Activated T-cell treated with anti-CD3 and anti-CD28 coated beads for 24 hours (primary cell): ENCODE results near the gene PRSS50.

Source experiments
- DNase-seq: peaks from one replicate; pipeline ENCODE4 v3.0.0-alpha.2; 2020; ENCODE audit warnings: low read depth

The PRSS50 gene

GRCh38 chr3:46670000-46670890, 47.4 kb downstream of the PRSS50 start:
- no peak for DNase-seq

- DNase-seq, result no peak
Measured at GRCh38 chr3:46669191-46669999, 48.3 kb downstream of the PRSS50 start.

GRCh38 chr3:46668591-46668990, 49.1 kb downstream of the PRSS50 start:
- DNase-seq, result no peak

- DNase-seq, result no peak
Measured at GRCh38 chr3:46668116-46668515, 49.6 kb downstream of the PRSS50 start.

DNA sequence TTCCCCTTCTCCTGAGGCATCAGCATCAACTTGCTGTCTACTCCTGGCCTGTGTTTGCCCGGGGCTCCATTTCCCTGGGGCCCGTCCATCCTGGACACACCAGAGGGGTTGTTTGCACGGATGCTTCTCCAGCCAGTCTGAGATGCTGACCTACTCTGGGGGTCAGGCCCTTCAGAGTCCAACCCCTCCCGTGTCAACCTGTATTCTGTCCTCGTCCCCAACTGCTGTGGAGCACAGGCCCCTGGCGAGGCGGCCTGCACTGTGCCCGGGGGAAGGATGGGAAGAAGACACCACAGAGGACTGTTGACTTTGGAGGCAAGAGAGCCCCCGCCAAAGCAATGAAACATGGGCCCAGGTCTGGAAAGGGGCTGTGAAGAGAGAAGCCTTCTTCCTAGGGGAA, 50.0 kb downstream of the PRSS50 start:
- no peak for DNase-seq

- no peak for DNase-seq
Measured at GRCh38 chr3:46667061-46667621, 50.5 kb downstream of the PRSS50 start.

GRCh38 chr3:46666453-46666845, 51.2 kb downstream of the PRSS50 start:
- no peak for DNase-seq

DNA sequence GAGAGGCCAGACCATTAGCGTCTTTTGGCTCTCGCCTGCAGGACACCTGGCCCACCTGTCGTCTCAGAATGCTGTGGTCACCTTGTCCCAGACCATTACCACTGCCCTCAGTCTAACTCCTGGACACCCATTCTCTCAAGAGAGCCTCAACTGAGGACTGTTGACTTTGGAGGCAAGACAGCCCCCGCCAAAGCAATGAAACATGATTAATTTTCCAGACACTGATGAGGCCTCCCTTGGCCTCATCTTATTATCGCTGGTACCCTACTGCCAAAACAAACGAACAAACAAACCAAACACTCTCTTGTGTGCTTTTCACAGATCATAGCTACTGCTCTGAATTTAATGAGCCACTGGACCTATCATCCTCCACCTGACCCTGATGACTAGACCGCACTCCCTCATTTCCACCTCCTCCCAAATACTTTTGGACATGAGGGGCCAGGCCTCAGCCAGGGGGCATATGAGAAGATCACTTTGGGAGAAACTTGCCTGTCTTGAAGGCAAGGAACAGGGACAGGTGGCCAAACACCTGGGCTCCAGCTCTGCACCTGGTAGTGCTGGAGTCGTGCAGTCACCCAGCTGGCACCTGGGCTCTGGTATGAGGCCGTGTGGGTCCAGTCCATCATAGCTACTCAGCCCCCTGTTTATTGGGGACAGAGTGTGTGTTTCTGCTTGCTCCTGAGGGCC, 51.8 kb downstream of the PRSS50 start:
- no peak for DNase-seq

- no peak for DNase-seq
Measured at GRCh38 chr3:46664971-46665762, 52.5 kb downstream of the PRSS50 start.

DNA sequence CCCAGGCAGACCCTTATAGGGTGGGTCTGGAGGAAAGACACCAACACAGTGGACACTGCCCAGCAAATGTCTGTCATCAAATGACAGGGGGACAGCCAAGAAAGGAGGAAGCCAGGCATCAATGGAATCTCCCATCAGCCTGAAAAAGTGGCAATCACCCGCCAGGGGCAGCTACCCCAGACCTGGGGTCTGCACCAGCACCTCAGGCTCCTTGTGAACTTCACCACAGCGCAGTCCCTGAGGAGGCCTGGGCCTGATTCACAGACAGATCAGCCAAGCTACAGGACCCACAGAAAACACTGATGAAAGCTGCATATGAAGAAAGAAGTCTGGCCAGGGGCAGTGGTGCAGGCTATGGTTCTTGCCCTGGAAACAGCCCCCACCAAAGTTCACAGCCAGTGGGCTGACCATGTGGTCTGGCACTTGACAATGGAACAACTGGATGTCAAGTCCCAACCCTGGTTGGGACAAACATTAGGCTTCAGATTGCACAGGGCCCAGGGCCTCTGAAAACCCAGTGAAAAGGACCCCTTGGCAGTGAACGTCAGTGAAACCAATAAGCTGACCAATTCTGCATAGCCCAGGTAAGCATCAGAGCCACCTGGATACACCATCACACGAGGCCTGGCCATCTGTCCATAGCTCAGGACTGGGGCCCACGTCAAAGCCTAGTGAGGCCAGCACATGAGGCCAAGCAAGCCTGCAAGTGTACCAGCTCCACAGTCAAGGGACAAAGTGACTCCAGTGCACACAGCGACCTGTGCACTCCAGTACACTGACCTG, 53.3 kb downstream of the PRSS50 start:
- no peak for DNase-seq

DNA sequence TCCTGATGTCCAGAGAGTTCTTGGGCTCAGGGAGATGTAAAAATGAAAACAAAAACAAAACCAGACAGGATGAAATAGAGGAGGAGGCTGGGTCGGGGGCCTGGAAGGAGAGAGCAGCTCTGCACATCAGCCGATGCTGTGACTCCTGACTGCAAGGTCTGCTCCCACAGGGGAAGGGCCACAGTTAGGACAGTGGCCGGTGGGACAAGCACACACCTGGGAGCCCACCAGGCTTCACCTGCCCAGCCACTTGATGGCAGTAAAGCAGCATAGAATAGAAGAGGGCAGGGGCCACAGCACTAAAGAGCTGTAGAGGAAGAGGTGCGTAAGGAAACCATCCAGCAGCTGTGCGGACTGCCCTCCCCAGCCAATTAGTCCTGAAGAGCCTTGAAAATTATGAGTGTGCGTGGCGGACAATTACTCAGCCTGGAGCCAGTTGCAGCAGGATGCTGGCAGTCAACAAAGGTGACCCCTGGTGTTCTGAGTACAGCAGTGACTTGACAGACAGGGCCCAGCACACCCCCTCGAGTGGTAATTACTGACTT, 54.0 kb downstream of the PRSS50 start:
- DNase-seq, result no peak

DNA sequence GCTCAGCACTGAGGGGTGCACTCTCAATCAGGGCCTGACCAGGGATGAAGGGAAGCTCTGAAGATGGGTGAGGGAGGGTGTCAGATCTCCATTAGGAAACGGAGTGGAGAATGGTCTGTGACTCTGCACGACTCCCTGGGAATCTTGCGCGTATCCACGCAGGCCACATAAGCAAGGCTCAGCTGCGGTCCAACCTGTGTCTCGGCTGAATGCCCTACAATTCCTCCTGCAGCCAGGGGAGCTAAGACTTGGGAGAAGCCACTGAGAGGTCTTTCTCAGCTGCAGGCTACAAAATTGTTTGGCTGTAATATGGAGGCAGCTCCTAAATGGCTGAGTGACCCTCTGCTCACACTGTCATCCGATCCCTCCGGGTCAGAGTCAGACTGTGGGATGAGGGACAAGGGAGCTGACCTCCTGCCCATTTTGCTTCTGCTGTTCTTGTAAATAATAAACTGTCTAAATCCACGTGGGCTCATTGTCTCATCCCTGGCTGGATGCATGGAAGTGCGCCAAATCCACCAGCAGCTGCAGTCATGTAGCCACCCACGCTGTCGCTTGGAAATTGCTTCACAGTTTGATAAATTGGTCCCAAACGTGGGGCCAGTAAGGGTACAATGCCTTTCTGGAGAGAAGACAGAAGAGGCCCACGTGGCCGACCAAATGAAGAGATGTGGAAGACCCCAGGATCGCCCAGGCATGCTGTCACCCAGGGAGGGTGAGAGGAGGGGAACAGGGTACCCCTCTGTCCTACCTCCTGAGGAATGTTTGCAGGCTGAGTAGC, 54.7 kb downstream of the PRSS50 start:
- no peak for DNase-seq
